NCI-H2029 treated with DMSO at 0.1 percent for 48 hours (cell line): ENCODE measurements around the gene S100A5.
"Not testable (repeated sequence)": the region's sequence is repeated elsewhere in the genome, so short reads cannot be mapped to it uniquely, and the experiment has no call there.

Experiments used
- DNase-seq: peaks from one replicate; lab custom pipeline; 2025; lab: John Stamatoyannopoulos, UW

Gene S100A5, protein sequence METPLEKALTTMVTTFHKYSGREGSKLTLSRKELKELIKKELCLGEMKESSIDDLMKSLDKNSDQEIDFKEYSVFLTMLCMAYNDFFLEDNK

GRCh38 chr1:153540394-153541361 is at the start of gene S100A5:
Gene S100A5, minus strand, starts transcription at chr1:153540934. Its CDS starts 743 bp downstream, at chr1:153540191.
- no peak for DNase-seq

DNA sequence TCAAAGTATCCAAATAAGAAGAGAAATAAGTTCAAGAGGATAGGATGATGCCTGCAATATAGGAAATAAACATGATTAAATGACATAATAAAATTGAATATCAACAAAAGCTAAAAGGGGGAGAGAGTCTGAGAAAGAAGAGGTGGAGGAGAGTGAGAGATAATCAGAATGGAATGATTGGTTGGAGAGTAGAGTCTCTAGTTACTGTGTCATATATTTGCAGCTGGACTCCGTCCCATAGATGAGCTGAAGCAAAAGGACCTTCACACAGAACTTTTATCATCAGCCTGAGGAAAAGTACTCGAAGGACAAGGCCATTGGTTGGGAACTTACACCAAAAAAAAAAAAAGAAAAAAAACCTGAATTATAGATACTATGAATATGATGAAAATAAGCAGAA is 47.7 kb upstream of the S100A5 start:
- DNase-seq, result no peak

DNA sequence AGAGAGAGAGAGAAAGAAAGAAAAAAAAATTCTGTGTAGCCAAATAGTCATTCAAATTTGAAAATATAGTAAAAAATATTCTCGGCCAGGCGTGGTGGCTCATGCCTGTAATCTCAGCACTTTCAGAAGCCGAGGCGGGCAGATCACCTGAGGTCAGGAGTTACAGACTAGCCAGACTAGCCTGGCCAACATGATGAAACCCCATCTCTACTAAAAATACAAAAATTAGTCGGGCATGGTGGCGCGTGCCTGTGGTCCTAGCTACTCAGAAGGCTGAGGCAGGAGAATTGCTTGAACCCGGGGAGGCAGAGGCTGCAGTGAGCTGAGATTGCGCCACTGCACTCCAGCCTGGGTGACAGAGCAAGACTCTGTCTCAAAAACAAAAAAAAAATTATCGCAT is 47.3 kb upstream of the S100A5 start:
- not testable (repeated sequence) for DNase-seq

- no peak for DNase-seq
Measured at GRCh38 chr1:153587314-153587713, 46.6 kb upstream of the S100A5 start.

DNA sequence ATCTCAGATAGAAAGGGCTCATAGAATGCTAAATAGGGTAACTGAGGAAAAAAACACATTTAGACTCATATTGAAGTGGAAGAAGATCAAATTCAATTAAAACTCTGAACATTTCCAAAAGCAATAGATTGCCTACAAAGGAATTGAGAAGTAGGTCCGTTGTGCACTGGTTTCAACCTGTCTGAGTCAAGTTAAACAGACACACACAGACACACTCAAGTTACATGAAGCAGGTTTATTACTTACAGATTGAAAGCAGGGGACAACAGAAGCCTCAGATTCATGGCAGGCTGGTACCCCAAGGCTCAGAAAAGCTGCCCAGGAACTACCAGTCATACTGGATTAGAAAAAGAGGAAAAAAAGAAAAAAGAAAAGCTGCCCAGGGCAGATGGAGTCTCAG is 45.6 kb upstream of the S100A5 start:
- no peak for DNase-seq

GRCh38 chr1:153585006-153585405 is 44.3 kb upstream of the S100A5 start:
- DNase-seq, result no peak

GRCh38 chr1:153583976-153584375 is 43.2 kb upstream of the S100A5 start:
- no peak for DNase-seq

GRCh38 chr1:153583514-153583913 is 42.8 kb upstream of the S100A5 start:
- not testable (repeated sequence) for DNase-seq

- not testable (repeated sequence) for DNase-seq
Measured at GRCh38 chr1:153582836-153583235, 42.1 kb upstream of the S100A5 start.

DNA sequence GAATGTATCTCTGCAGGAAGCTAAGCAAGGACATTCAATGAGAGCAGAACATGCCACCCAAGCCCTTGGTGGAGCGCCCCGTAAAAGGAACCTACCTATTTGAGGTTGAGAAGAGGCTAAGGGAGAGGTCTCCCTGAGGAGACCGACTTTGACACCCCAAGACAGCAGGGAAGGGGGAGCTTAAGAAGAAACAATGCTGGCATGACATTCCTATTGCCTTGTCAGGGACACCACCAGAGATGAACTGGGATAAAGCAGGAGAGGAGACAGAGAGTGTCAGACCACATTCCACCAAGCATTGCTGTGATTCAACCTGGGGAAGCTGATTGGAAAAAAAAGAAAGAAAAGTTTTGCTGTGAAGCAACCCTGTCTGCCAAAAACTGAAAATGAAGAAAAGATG is 38.2 kb upstream of the S100A5 start:
- no peak for DNase-seq

DNA sequence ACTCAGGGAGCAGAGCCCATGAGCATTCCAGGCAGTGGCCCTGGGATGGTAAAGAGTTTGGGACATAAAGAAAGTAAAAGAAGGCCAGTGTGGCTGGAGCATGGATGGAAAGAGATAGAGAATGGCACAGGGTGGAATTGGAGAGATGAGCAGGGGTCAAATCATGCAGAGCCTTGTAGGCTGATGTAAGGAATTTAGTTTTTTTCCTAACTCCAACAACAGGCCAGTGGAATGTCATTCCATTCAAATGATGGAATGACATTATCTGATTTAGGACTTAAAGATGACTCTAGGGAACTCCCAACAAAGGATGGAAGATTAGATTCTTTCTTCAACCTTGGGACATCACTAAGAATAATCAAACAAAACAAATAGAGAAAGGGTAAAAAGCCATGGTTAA is 37.8 kb upstream of the S100A5 start:
- DNase-seq, result no peak

- DNase-seq, result no peak
Measured at GRCh38 chr1:153577624-153578051, 36.9 kb upstream of the S100A5 start.

DNA sequence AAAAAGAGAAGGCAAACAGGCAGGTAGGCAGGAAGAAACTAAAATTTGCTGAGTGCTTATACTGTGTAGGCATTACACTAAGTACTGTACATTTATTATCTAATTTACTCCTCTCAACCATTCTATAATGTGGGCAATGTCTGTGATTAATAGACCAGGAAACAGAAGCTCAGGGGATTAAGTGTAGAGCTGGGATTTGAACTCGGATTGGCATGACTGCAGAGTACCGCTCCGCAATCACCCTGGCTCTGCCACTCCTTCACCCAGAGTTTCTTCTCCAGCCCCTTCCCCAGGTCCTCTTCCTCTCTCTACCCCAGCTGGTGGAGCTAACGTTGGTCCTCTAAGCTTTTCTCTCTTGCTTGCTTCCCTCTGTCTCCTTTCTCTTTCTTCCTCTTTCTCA is 36.4 kb upstream of the S100A5 start:
- no peak for DNase-seq

DNA sequence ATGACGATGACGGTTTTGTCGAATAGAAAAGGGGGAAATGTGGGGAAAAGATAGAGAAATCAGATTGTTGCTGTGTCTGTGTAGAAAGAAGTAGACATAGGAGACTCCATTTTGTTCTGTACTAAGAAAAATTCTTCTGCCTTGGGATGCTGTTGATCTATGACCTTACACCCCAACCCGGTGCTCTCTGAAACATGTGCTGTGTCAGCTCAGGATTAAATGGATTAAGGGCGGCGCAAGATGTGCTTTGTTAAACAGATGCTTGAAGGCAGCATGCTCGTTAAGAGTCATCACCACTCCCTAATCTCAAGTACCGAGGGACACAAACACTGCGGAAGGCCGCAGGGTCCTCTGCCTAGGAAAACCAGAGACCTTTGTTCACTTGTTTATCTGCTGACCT is 34.8 kb upstream of the S100A5 start:
- not testable (repeated sequence) for DNase-seq

- DNase-seq, result not testable (repeated sequence)
Measured at GRCh38 chr1:153575081-153575491, 34.4 kb upstream of the S100A5 start.

DNA sequence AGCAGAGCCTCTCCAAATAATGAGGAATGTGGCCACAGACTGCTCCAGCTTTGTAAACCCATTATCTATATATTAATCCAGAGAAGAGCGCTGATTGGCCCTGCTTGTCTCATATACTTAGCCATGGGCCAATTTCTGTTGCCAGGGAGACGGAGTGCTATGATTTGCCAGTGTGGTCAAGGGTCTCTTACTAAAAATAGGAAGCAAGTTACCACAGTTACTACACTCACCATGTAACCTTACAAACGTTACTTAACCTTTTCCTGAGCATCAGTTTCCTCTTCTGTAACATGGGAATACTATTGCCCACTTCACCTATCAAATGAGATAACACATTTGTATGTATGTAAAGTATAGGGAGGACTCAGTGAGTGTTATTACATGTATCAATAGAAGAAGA is 32.6 kb upstream of the S100A5 start:
- DNase-seq, result no peak

DNA sequence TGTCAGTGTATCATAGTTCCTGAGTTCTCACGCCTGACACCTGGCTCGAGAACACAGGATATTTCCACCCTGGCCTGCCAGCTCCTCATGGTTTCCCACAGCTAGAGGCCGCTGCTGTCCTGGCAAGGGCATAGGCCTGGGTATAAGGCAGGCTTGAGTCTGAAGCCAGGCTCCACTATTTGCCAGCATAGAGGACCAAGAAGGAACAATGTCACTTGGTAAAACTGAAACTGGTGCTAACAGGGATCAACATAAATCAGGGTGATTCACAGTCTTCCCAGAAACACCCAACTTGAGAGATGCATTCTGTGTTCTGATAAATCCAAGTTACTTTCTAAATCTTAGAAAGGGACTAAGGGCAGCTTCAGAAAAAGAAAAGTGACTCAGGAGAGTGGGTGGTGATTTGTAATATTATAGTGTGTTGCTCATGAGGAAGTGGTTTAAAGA is 31.9 kb upstream of the S100A5 start:
- DNase-seq, result peak; percentile 65

GRCh38 chr1:153571706-153572105 is 31.0 kb upstream of the S100A5 start:
- DNase-seq, result no peak

GRCh38 chr1:153570874-153571273 is 30.1 kb upstream of the S100A5 start:
- no peak for DNase-seq

DNA sequence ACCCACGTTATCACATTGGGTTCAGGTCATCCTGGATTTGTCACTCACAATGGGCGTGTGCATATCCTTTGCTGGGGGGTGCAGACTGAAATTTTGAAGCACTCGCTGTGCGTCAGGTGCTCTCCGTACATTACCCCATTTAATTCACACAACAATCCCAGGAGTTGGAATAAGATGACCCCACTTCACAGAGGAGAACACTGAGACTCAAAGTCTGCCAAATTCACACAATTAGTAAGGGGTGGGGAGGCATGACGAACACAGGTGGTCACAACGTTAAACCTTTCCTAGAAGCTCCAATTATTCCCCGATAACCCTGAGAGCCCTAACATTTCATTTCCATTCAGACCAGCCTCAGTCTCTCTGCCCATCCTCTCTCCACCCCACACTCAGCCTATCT is 28.7 kb upstream of the S100A5 start:
- DNase-seq, result no peak

- peak; percentile 88 for DNase-seq
Measured at GRCh38 chr1:153568367-153569099, 27.8 kb upstream of the S100A5 start.

GRCh38 chr1:153567621-153568366 is 27.1 kb upstream of the S100A5 start:
- no peak for DNase-seq
